C4-2B (cell line): ENCODE data around the gene ICE2.

Experiments used
- CTCF ChIP-seq: fragments of 450-650 bp; conservative IDR thresholded peaks from 2 replicates; pipeline ENCODE4 v1.5.1; 2017; ENCODE audit warnings: mild to moderate bottlenecking
- ZFX ChIP-seq: fragments of 450-650 bp; IDR thresholded peaks from 2 replicates; pipeline ENCODE4 v1.6.1; 2017

GRCh38 chr15:60448668-60449360 lies 30.1 kb downstream of the ICE2 start:
- TF ChIP-seq CTCF = no peak
- no peak for TF ChIP-seq ZFX
